GM12878 (cell line): ENCODE data around the gene PCNX1. TPM values are rescaled to one million over a fixed set of nuclear protein-coding genes. Genes with fewer than 3 reads are reported as not detected.

ENCODE experiments used
- ATAC-seq: fragments of 200-7000 bp; cut with Tn5 transposase; 3 replicates; pipeline ENCODE4 v1.9.1; 2020; ENCODE audit warnings: mild to moderate bottlenecking, moderate library complexity
- BruUV-seq: library from RNA; stranded (reverse); fragments of 400-500 nt; replicated peaks from 2 replicates; lab custom pipeline; 2021; lab: Mats Ljungman, UMichigan
- CTCF ChIA-PET: fragments of 300-600 bp; sonication (Branson Sonifier 250); formaldehyde crosslinking; extraction: SDS; loops from one replicate; lab custom pipeline; 2021; ENCODE audit warnings: inconsistent platforms; lab: Yijun Ruan, JAX
- POLR2A ChIA-PET: fragments of 350-600 bp; formaldehyde crosslinking; extraction: SDS; loops from one replicate; lab custom pipeline; 2021; ENCODE audit warnings: inconsistent platforms; lab: Charles Lee
- RAD21 ChIA-PET: fragments of 300-600 bp; sonication (Branson Sonifier 250); formaldehyde crosslinking; loops from one replicate; lab custom pipeline; 2023; ENCODE audit warnings: antibody characterized with exemption; ENCODE audit not compliant: unreplicated experiment; lab: Charles Lee
- SMC1A ChIA-PET: fragments of 300-600 bp; sonication (Branson Sonifier 250); formaldehyde crosslinking; loops from one replicate; lab custom pipeline; 2023; ENCODE audit not compliant: unreplicated experiment, uncharacterized antibody; lab: Charles Lee
- DNase-seq: peaks from one replicate; pipeline ENCODE4 v3.0.0-alpha.2; 2011; ENCODE audit warnings: low read depth, low spot score
- FAIRE-seq: peaks from 3 replicates; lab custom pipeline; 2011; peaks lifted over from hg19 to GRCh38; lab: Jason Lieb, UNC
- H2AFZ ChIP-seq: 2 replicates; pipeline ENCODE4 v1.6.0; 2011; ENCODE audit warnings: low read depth, low read length, control low read depth; ENCODE audit not compliant: control insufficient read depth
- H3K27ac ChIP-seq: 2 replicates; pipeline ENCODE4 v1.5.1; 2011; ENCODE audit warnings: control low read depth; ENCODE audit not compliant: control insufficient read depth, insufficient read depth
- H3K27me3 ChIP-seq, 2 experiments: replicated peaks in 1 of 2; 2 replicates each; pipeline versions ENCODE4 v1.6.0 to v1.6.1; 2011; ENCODE audit warnings: low read length in 1 of 2; ENCODE audit not compliant: control insufficient read depth in 2 of 2, insufficient read depth in 2 of 2
- H3K36me3 ChIP-seq, 2 experiments: 2 replicates each; pipeline ENCODE4 v1.5.1; 2011; ENCODE audit warnings: low read length in 1 of 2; ENCODE audit not compliant: control insufficient read depth in 2 of 2, insufficient read depth in 2 of 2
- H3K4me1 ChIP-seq: 2 replicates; pipeline ENCODE4 v1.6.1; 2011; ENCODE audit warnings: mild to moderate bottlenecking, low read length, moderate library complexity, mixed read lengths; ENCODE audit not compliant: control insufficient read depth, insufficient read depth
- H3K4me2 ChIP-seq: 2 replicates; pipeline ENCODE4 v1.6.0; 2011; ENCODE audit warnings: control low read depth; ENCODE audit not compliant: control insufficient read depth, insufficient read depth
- H3K4me3 ChIP-seq: fragments of 200-600 bp; sonication (generic); 2 replicates; pipeline ENCODE4 v1.5.1; 2016
- H3K79me2 ChIP-seq: 2 replicates; pipeline ENCODE4 v1.6.0; 2011; ENCODE audit warnings: low read length; ENCODE audit not compliant: control insufficient read depth, insufficient read depth
- H3K9ac ChIP-seq: 2 replicates; pipeline ENCODE4 v1.8.0; 2011; ENCODE audit warnings: low read length, control low read depth, mixed read lengths; ENCODE audit not compliant: control insufficient read depth, insufficient read depth
- H3K9me3 ChIP-seq: replicated peaks from 3 replicates; pipeline ENCODE4 v1.5.1; 2011; ENCODE audit warnings: mild to moderate bottlenecking, low read length; ENCODE audit not compliant: control insufficient read depth, insufficient read depth
- H4K20me1 ChIP-seq: 2 replicates; pipeline ENCODE4 v1.6.0; 2011; ENCODE audit not compliant: control insufficient read depth, insufficient read depth
- ASH2L ChIP-seq: fragments of 300-600, 200-600 bp; sonication (generic); IDR thresholded peaks from 2 replicates; pipeline ENCODE4 v1.6.1; 2017; ENCODE audit warnings: low read depth, mild to moderate bottlenecking, borderline replicate concordance
- ATF3 ChIP-seq: IDR thresholded peaks from 2 replicates; pipeline ENCODE4 v1.6.1; 2011; ENCODE audit warnings: low read depth, mild to moderate bottlenecking, low read length, moderate library complexity, borderline replicate concordance; ENCODE audit errors: extremely low read depth
- BCLAF1 ChIP-seq: fragments of 450-650 bp; IDR thresholded peaks from 2 replicates; pipeline ENCODE4 v1.6.1; 2017; ENCODE audit warnings: antibody characterized with exemption, mild to moderate bottlenecking, moderate library complexity
- BMI1 ChIP-seq: fragments of 450-650 bp; IDR thresholded peaks from 2 replicates; pipeline ENCODE4 v1.6.1; 2016; ENCODE audit warnings: mild to moderate bottlenecking, moderate library complexity, borderline replicate concordance
- CHD1 ChIP-seq: IDR thresholded peaks from 2 replicates; pipeline ENCODE4 v1.6.1; 2012; ENCODE audit warnings: low read depth, low read length, improper control_type of control experiment
- CHD2 ChIP-seq: IDR thresholded peaks from 2 replicates; pipeline ENCODE4 v1.6.1; 2011; ENCODE audit warnings: low read depth, low read length, improper control_type of control experiment, borderline replicate concordance
- E2F4 ChIP-seq: IDR thresholded peaks from 2 replicates; pipeline ENCODE4 v1.6.1; 2012; ENCODE audit warnings: low read depth, low read length, improper control_type of control experiment
- HDAC6 ChIP-seq: fragments of 200-600 bp; sonication (generic); IDR thresholded peaks from one replicate; pipeline ENCODE4 v1.8.0; 2017; ENCODE audit warnings: antibody characterized with exemption; ENCODE audit not compliant: unreplicated experiment
- MEF2B ChIP-seq: fragments of 450-650 bp; IDR thresholded peaks from 2 replicates; pipeline ENCODE4 v1.6.1; 2018; ENCODE audit warnings: mild to moderate bottlenecking, moderate library complexity; ENCODE audit not compliant: partially characterized antibody, poor library complexity, severe bottlenecking
- MTA3 ChIP-seq: IDR thresholded peaks from 2 replicates; pipeline ENCODE4 v1.6.1; 2012; ENCODE audit warnings: low read length, inconsistent platforms, borderline replicate concordance
- MYB ChIP-seq: fragments of 150-350 bp; IDR thresholded peaks from 2 replicates; pipeline ENCODE4 v1.6.1; 2014; ENCODE audit warnings: mild to moderate bottlenecking, low read depth, low read length, borderline replicate concordance
- POLR2AphosphoS2 ChIP-seq: IDR thresholded peaks from 2 replicates; pipeline ENCODE4 v1.6.1; 2011; ENCODE audit warnings: low read depth, mild to moderate bottlenecking, low read length, improper control_type of control experiment, moderate library complexity
- RBBP5 ChIP-seq: fragments of 200-600 bp; sonication (generic); conservative IDR thresholded peaks from 2 replicates; pipeline ENCODE4 v1.6.1; 2016
- TCF3 ChIP-seq: IDR thresholded peaks from 2 replicates; pipeline ENCODE4 v1.6.1; 2012; ENCODE audit warnings: low read depth, mild to moderate bottlenecking, low read length, borderline replicate concordance; ENCODE audit not compliant: insufficient read depth
- WGBS: methylation state at CpG from one replicate; pipeline ENCODE4 v1.1.6; 2016; ENCODE audit warnings: low lambda C conversion rate; ENCODE audit not compliant: insufficient replicate concordance, insufficient coverage; ENCODE audit errors: missing lambda C conversion rate; 5-methylcytosine and 5-hydroxymethylcytosine counted together
- in situ Hi-C: fragments of 300-500 bp; cut with MboI; formaldehyde crosslinking; loops from 9 replicates; pipeline ENCODE4 v1.14.3; 2018; ENCODE audit warnings: mixed read lengths
- intact Hi-C: fragments of 100-400 bp; cut with micrococcal nuclease; formaldehyde crosslinking; loops from one replicate; pipeline ENCODE4 v1.14.2; 2022; ENCODE audit not compliant: unreplicated experiment
- polyA plus RNA-seq, 11 experiments: library from polyadenylated mRNA; depleted of rRNA in 4 of 11; unstranded in 6 of 11; stranded (reverse) in 5 of 11; fragments of >200 nt; fragmentation: Nextera tagmentation in 4 of 11; fragmentation: Illumina TruSeq in 1 of 11; extraction: Ambion mirVana in 4 of 11; extraction: Trizol in 1 of 11; gene quantifications; 1 replicate in 1 of 11; 2 replicates in 10 of 11; pipeline versions ENCODE4 v1.2.1 to v1.2.3, GENCODE V29; 2011 to 2016; ENCODE audit warnings: inconsistent platforms in 2 of 11, missing spikeins in 2 of 11, low read depth in 1 of 11
- total RNA-seq, 4 experiments: library from RNA; depleted of rRNA in 3 of 4; stranded (reverse); fragments of >200 nt in 3 of 4; fragmentation: Illumina TruSeq in 1 of 4; extraction: Trizol in 1 of 4; gene quantifications; 2 replicates each; pipeline versions ENCODE4 v1.2.1 to v1.2.3, GENCODE V29; 2013 to 2021

Gene PCNX1
- total and polyA plus RNA-seq, 10 of the 15 experiments (the other 5 are each of a cell fraction or from before 2014, with no cell fraction given) = 4.6 to 53.9 (median 20.5) TPM

- TF ChIP-seq RBBP5 (no peak), BCLAF1 (no peak), E2F4 (no peak), MYB (no peak), BMI1 (no peak), POLR2AphosphoS2 (no peak), ASH2L (no peak), MTA3 (no peak), TCF3 (no peak), CHD2 (no peak), HDAC6 (no peak), MEF2B (no peak), ATF3 (no peak), CHD1 (no peak)
- no peak for ATAC-seq
- H3K27ac ChIP-seq = no peak overlapping the region
- H3K4me1 ChIP-seq = no peaks in the 10 kb centered on the region
- no peak overlapping the region for H3K4me2 ChIP-seq
- H3K9me3 ChIP-seq = no peaks in the 10 kb centered on the region
- peaks cover 2% of the 10 kb centered on the region in 2 experiments; a peak in 2 of 4 replicates for H3K36me3 ChIP-seq
- H4K20me1 ChIP-seq = no peaks in the 10 kb centered on the region
- no peak for DNase-seq
- CTCF ChIA-PET = interaction anchor here (1.1 to 1.2 kb wide), 2 partner anchors 14 to 26 kb away, joined by 3 to 4 read pairs; no protein-coding TSS in a partner anchor
- in situ Hi-C loops = no loop called here
- no peak for FAIRE-seq
- H3K4me3 ChIP-seq = no peak overlapping the region
- no peaks in the 10 kb centered on the region for H3K79me2 ChIP-seq
- H2AFZ ChIP-seq = no peak overlapping the region
- SMC1A ChIA-PET = no interaction called here
- intact Hi-C loops = no loop called here
- RAD21 ChIA-PET = no interaction called here
- no peak overlapping the region for H3K9ac ChIP-seq
- no peaks in the 10 kb centered on the region for H3K27me3 ChIP-seq
- WGBS = 98% methylated on average over 2 of the region's 2 CpGs
- POLR2A ChIA-PET = interaction anchor here (0.7 kb wide), 1 partner anchor 24 kb away, joined by 6 read pairs; no protein-coding TSS in a partner anchor
- BruUV-seq = no TSS peak
Measured at GRCh38 chr14:71000091-71000490, 92.8 kb downstream of the PCNX1 start.
